GM19240 (cell line): Measurements from ENCODE around the gene ANGPTL8.

Experiments
- DNase-seq: peaks from one replicate; pipeline ENCODE4 v3.0.0; 2011; ENCODE audit warnings: low spot score; ENCODE audit not compliant: insufficient read length

ANGPTL8 gene

GRCh38 chr19:11261431-11261970, 22.1 kb downstream of the ANGPTL8 start:
- no peak for DNase-seq

GRCh38 chr19:11261971-11262839, 22.8 kb downstream of the ANGPTL8 start, which contains the start of gene DOCK6:
Gene DOCK6 (minus strand): TSS chr19:11262524. CDS start chr19:11262440, 84 bp downstream.
- DNase-seq: no peak

- DNase-seq: no peak
These were observed 24.3 kb downstream of the ANGPTL8 start for GRCh38 chr19:11263726-11264125.

GRCh38 chr19:11264452-11265176, 25.2 kb downstream of the ANGPTL8 start:
- DNase-seq: no peak

GRCh38 chr19:11265177-11265784, 25.9 kb downstream of the ANGPTL8 start:
- no peak for DNase-seq

GRCh38 chr19:11265785-11266236, 26.4 kb downstream of the ANGPTL8 start:
- no peak for DNase-seq

- no peak for DNase-seq
These were observed 28.1 kb downstream of the ANGPTL8 start for GRCh38 chr19:11267316-11268085.

GRCh38 chr19:11268783-11269267, 29.4 kb downstream of the ANGPTL8 start:
- no peak for DNase-seq

- DNase-seq: no peak
These were observed 30.0 kb downstream of the ANGPTL8 start for GRCh38 chr19:11269408-11269807.

GRCh38 chr19:11273296-11273695, 33.9 kb downstream of the ANGPTL8 start:
- no peak for DNase-seq

- no peak for DNase-seq
These were observed 34.6 kb downstream of the ANGPTL8 start for GRCh38 chr19:11273989-11274388.

GRCh38 chr19:11274533-11275086, 35.2 kb downstream of the ANGPTL8 start:
- DNase-seq: no peak

GRCh38 chr19:11278670-11279069, 39.3 kb downstream of the ANGPTL8 start:
- DNase-seq: no peak

- DNase-seq: peak; percentile 47
These were observed 40.3 kb downstream of the ANGPTL8 start for GRCh38 chr19:11279505-11280236.

- DNase-seq: no peak
These were observed 42.1 kb downstream of the ANGPTL8 start for GRCh38 chr19:11281356-11282049.

- no peak for DNase-seq
These were observed 45.1 kb downstream of the ANGPTL8 start for GRCh38 chr19:11284515-11284914.

GRCh38 chr19:11286312-11286974, 47.0 kb downstream of the ANGPTL8 start:
- DNase-seq: no peak

GRCh38 chr19:11288349-11288748, 48.9 kb downstream of the ANGPTL8 start:
- DNase-seq: no peak

- no peak for DNase-seq
These were observed 50.8 kb downstream of the ANGPTL8 start for GRCh38 chr19:11290256-11290655.
